ENCODE measurements around the gene SNRPD2. TPM values are rescaled to one million over a fixed set of nuclear protein-coding genes. Genes with fewer than 3 reads are reported as not detected.
"Not testable (repeated sequence)": the region's sequence is repeated elsewhere in the genome, so short reads cannot be mapped to it uniquely, and the experiment has no call there.

The SNRPD2 gene
- polyA plus RNA-seq, 3 donors, result 326 to 373 (median 358) TPM

DNA sequence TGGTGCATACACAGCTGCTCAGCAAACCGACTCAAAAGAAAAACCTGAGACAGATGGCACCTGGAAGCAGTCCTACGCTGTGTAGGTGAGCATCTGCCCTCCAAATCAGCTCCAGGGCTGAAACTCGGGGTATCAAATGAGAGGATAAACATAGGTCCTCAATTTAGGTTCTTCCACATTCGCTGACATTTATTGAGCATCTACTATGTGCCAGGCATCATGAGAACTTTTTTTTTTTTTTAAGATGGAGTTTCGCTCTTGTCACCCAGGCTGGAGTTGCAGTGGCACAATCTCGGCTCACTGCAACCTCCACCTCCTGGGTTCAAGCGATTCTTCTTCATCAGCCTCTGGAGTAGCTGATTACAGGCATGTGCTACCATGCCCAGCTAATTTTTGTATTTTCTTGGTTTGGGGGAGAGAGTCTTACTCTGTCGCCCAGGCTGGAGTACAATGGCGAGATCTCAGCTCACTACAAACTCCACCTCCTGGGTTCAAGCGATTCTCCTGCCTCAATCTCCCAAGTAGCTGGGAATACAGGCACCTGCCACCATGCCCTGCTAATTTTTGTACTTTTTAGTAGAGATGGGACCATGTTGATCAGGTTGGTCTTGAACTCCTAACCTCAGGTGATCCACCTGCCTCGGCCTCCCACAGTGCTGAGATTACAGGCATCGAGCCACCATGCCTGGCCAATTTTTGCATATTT lies 14.1 kb upstream of the SNRPD2 start:
- DNase-seq (ENCODE audit: low read depth in 3 of 3, low spot score in 2 of 3), result no peak

DNA sequence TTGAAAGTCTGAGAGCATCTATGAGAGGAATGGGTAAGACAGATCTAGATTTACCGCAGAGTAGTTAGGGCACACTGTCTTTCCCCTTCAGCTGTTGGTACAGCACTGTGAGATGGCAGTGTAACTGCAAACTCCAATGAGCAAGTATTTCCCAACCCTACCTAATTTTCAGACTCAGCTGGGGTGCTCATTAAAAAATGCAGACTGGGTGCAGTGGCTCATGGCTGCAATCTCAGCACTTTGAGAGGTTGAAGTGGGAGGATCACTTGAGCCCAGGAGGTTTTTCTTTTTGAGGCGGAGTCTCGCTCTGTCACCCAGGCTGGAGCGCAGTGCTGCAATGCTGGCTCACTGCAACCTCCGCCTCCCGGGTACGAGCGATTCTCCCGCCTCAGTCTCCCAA lies 13.4 kb upstream of the SNRPD2 start:
- DNase-seq (ENCODE audit: low read depth in 3 of 3, low spot score in 2 of 3), result no peak

DNA sequence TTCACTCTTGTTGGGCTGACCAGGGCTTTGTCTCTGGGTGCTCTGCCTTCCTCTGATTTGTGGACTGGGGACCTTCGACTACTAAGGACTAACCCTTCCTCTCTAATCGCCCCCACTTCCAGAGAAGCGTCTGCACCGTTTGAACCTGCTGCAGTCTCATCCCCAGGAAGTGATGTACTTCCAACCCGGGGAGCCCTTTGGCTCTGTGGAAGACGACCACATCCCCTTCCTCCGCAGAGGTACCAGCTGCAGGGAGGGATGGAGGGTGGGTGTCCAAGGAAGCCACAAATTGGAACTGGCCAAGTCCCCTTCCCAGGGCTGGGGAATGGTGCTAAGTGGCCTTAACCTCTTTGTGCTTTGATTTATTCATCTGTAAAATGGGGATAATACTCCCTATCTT lies 9.9 kb upstream of the SNRPD2 start:
- DNase-seq (ENCODE audit: low read depth in 3 of 3, low spot score in 2 of 3), result no peak

DNA sequence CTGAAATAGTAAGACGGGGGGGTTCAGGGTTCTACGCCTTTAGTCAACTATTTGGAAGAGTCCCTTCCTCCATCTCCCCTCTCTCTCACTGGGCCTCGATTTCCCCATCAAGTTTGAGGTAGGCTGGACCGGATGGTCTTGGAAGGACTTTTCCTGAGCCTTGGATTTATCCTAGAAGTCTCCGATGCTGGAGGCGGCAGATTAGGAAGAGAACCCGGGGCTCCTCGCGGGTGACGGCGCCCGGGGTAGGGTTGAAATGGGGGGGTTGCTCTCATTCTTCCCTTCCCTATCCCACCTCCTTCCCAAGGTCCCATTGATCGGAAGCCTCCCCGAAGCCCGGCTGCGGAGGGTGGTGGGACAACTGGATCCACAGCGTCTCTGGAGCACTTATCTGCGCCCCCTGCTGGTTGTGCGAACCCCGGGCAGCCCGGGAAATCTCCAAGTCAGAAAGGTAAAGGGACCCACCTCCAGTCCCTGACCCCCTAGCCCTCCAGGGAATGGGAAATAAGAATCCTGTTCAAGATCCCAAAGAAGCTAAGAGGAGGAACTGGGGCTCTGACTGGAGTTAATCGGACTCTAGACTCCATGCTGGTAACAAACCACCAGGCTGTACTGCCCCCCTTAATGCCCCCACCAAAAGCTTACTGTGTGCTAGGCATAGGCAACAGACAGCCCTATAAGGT lies 1.5 kb upstream of the SNRPD2 start:
- peak in 2 of 3 donors; percentile 38 to 56 for DNase-seq (ENCODE audit: low read depth in 3 of 3, low spot score in 2 of 3)

DNA sequence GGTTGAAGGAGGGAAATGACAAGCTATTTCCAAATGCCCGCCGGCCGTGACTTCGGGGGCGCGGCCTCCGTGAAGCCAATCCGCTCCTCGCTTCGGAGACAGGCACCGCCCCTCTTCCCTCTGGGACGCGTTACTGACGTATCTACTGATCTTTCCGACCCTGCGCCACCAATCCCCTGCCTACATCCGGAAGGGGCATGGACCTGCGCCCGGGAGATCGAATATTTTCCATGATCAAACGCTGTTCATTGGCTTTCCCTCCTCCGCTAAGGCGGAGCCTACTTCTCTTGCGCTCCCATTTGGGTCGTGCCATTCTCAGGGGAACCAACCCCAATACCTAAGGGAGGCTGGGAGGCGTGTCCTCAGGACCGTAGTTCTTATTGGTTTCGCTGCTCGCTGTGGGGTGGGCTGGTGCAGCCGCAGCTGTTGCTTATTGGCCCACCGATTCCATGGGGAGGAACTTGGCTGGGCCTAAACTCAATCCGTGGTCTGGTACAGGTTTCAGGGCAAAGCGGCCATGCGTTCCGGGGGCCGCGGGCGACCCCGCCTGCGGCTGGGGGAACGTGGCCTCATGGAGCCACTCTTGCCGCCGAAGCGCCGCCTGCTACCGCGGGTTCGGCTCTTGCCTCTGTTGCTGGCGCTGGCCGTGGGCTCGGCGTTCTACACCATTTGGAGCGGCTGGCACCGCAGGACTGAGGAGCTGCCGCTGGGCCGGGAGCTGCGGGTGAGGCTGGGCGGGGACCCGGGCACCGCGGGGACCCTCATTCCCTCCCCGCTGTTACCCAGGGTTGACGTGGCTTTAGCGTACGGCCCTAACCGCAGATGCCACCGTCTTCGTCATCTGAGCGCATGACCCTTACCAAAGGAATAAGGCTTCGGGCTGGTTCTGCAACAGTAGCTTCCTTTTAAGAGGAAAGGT lies 693 bp upstream of the SNRPD2 start, which contains the start of gene QPCTL:
Gene QPCTL (plus strand): TSS at position 480 of the 919 bp plus-strand sequence. CDS start 38 bp downstream, at position 518.
- DNase-seq (ENCODE audit: low read depth in 3 of 3, low spot score in 2 of 3), result peak; percentile 96 to 98 (median 97)

DNA sequence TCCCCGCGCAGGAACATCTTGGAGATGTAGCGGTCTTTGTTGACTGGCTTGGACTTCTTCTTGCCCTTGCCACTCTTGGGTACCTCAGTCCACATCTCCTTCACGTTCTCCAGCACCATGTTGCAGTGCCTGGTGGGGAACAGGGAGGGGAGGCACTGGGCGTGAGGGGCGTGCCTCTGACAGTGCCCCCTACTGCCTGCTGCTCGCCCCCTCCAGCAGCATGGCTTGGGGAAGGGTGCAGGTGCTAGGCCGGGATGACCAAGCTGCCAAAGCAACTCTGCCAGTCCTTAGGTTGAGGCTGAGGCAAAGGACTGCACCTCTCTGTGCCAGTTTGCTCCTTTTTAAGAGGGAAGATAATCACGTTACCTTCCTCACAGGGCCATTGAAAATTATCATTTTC lies 4.2 kb downstream of the SNRPD2 start:
- DNase-seq (ENCODE audit: low read depth in 3 of 3, low spot score in 2 of 3), result no peak

DNA sequence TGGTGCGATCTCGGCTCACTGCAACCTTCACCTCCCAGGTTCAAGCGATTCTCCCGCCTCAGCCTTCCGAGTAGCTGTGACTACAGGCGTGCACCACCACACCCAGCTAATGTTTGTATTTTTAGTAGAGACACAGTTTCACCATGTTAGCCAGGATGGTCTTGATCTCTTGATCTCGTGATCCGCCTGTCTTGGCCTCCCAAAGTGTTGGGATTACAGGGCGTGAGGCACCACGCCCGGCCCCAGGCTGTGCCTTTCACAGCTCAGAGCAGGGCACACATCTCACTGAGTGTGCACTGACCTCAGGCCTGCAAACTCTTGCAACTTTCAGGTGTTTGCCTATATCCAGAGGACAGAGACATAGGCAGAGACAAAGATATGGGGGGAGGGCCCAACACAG lies 6.7 kb downstream of the SNRPD2 start:
- DNase-seq (ENCODE audit: low read depth in 3 of 3, low spot score in 2 of 3), result not testable (repeated sequence)

DNA sequence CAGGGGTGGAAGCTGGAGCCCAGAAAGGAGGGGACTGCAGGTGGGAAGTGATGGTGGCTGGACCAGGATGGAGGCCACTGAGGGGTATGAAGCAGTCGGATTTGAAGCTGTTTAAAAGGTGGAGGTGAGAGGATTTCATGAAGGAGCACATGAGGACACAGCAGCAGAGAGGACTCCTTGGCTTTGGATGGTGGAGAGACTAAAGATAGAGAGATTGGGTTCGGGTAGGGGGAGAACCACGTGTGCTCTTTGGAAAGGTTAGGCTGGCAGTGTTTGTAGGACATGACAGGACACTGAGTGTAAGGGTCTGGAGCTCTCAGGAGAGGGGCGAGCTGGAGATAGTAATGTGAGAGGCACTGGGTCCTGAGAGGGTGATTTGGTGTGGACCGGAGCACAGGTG lies 8.8 kb downstream of the SNRPD2 start:
- no peak for DNase-seq (ENCODE audit: low read depth in 3 of 3, low spot score in 2 of 3)

DNA sequence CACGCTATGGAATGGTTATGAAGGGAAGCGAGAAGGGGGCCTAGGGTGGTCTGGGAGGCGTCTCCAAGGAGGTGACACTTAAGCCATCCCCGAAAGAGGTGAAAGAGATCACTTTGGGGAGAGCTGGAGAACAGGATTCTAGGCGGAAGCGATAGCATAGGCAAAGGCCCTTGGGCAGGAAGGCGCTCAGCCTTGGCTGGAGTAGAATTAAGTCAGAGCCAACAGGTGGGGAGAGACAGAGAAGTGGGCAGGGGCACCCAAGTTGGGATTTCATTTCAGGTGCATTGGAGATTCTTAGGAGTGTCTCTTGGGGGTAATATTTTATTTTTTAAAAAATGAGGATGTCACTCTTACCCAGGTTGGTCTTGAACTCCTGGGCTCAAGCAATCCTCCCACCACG lies 9.6 kb downstream of the SNRPD2 start:
- DNase-seq (ENCODE audit: low read depth in 3 of 3, low spot score in 2 of 3), result no peak

DNA sequence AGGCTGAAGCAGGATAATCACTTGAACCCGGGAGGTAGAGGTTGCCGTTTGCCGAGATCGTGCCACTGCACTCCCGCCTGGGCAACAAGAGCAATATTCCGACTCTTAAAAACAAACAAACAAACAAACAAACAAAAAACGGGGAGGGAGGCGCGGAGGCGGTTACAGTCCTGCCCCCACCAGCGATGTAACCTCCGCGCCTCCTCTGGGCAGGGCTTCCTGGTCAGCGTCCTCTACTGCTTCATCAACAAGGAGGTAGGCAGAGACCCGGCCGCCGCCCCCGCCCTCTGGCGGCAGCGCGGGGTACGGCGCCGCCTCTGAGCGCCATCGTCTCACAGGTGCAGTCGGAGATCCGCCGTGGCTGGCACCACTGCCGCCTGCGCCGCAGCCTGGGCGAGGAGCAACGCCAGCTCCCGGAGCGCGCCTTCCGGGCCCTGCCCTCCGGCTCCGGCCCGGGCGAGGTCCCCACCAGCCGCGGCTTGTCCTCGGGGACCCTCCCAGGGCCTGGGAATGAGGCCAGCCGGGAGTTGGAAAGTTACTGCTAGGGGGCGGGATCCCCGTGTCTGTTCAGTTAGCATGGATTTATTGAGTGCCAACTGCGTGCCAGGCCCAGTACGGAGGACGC lies 10.2 kb downstream of the SNRPD2 start:
- no peak for DNase-seq (ENCODE audit: low read depth in 3 of 3, low spot score in 2 of 3)

DNA sequence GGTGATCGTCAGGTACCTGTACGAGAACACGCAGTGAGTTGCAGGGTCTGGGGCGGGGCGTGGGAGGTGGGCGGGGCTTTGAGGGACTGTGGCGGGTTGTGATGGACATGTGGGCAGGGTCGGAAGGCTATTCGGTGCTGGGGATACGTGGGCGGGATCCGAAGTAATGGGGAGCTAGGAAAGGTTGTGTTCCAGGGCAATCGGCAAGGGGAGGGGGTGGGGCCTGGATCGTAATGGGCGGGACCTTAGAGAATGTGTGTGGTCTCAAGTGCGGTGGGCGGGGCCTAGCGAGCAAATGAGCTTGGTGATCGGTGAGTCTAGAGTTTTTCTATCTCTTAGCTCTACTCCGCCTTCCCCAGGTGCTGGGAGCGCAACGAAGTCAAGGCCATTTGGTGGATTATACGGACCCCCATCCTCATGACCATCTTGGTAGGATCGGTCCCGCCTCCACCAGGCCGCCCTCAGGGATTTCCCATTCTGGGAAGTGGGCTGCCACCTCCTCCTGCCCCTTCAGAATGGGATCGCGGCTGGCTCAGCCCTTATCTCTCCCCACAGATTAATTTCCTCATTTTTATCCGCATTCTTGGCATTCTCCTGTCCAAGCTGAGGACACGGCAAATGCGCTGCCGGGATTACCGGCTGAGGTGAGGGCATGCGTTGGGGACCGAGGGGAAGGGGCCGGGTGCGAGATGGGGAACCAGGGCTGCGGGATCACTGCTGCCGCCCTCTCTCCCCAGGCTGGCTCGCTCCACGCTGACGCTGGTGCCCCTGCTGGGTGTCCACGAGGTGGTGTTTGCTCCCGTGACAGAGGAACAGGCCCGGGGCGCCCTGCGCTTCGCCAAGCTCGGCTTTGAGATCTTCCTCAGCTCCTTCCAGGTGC lies 14.2 kb downstream of the SNRPD2 start:
- no peak for DNase-seq (ENCODE audit: low read depth in 3 of 3, low spot score in 2 of 3)

DNA sequence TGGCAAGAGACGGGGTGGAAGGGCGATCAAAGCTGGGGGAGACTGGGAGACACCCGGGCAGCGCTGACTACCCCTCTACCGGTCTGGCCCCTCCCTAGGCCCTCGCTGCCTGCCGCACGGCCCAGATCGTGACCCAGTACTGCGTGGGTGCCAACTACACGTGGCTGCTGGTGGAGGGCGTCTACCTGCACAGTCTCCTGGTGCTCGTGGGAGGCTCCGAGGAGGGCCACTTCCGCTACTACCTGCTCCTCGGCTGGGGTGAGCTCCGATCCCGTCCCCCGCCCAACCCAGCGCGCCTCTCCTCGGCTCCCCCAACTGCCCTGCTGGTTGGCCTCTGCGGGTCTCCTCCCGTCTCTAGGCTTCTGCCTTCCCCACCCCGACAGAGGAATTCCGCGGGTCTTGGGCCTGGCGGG lies 14.9 kb downstream of the SNRPD2 start:
- DNase-seq (ENCODE audit: low read depth in 3 of 3, low spot score in 2 of 3), result no peak

DNA sequence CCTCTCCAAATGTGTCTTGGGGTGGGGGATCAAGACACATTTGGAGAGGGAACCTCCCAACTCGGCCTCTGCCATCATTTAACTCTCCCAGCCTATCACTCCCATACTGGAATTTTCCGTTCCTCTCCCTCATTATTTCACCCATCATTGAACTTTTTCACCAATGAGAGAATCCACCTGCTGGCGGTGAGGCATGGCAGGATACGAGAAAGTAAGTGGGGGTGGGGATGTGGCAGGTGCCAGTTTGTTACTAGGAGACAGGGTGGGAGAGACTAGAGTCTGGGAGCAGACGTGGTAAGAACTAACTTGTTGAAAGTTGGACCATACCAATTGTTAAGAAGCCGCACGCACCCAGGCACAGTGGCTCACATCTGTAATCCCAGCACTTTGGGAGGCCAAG lies 16.8 kb downstream of the SNRPD2 start:
- no peak for DNase-seq (ENCODE audit: low read depth in 3 of 3, low spot score in 2 of 3)

DNA sequence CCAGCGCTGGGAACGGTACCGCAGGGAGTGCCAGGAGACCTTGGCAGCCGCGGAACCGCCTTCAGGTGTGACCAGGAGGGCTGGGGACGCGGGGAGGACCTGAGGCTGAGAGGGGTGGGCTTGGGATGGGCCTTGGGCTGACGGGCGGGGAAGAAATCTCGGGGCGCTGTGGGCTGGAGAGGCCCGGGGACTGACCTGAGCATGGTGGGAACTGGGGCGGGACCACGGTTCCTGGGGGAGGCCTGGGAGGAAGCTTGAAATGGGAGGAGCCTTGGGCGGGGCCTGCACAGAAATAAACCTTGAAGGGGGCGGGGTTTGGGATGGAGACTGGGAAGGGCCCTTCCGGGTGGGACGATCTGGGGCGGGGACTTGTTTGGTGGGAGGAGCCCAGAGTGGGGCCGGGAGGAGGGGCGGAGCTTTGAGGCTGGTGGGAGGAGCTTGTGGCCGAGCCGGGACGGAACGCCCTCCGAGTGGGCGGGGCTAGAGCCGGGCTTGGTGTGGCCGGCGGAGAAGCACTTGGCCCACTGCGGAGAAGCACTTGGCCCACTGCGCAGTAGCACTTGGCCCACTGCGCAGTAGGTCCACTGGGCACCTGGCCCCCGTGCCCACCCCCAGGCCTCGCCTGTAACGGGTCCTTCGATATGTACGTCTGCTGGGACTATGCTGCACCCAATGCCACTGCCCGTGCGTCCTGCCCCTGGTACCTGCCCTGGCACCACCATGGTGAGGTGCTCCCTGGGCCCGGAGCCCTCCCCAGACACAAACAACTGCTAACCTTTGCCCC lies 20.9 kb downstream of the SNRPD2 start:
- no peak for DNase-seq (ENCODE audit: low read depth in 3 of 3, low spot score in 2 of 3)

DNA sequence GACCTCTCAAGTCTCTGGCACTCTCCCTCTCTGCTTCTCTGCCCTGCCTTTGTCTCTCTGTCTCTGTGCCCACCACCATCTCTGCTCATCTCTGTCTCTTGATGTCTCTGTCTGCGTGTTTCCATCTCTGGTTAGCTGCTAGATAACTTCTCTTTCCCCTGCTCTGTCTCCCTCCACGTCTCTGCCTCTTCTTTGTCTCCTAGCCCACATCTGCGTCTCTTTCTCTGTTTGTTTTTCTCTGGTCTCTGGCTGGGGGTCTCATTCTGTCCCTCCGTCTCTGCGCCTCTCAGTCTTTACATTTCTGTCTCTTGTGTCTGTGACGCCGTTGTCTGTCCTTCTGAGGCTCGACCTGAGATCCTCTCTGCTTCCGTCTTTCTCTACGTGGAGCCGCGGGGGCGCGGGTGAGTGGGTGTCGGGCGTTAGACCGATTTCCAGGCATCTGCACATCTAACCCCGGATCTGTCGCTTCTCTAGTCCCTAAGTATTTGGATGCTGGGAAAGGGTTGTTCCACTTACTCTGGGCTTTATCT lies 23.3 kb downstream of the SNRPD2 start:
- no peak for DNase-seq (ENCODE audit: low read depth in 3 of 3, low spot score in 2 of 3)

DNA sequence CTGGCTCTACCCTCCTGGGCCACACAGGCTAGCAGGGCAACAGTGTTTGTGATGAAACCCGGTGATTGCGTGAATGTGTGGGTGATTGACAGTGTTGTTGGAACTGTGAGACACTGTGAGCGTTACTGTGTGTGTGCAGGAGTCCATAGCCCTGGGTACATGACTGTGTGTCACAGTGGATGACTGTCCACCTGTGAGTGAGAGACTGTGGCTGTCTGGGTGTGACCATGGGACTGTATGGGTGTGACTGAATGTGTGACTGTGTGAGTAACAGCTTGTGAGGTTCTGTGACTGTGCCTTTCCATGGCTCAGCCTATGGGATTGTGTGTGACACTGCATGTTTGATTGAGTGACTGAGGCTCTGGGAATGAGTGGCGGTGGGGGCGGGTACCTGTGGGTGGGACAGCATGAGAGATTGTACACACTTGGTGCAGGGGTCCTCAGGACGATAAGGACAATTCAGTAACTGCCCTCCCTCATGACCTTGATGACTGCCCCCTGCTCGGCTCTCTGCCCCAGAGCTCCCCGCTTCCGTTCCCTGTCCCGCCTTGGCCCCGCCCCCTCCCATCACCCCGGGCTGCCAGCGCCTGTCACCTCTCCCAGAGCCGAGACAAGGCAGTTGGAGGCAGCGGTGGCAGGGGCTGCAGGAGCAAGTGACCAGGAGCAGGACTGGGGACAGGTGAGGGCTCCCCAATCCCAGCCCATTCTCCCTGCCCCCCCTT lies 24.0 kb downstream of the SNRPD2 start, which contains the start of gene GIPR:
Gene GIPR (plus strand): TSS at position 602 of the 722 bp plus-strand sequence. CDS start 1,300 bp downstream, outside the sequence.
- no peak for DNase-seq (ENCODE audit: low read depth in 3 of 3, low spot score in 2 of 3)

DNA sequence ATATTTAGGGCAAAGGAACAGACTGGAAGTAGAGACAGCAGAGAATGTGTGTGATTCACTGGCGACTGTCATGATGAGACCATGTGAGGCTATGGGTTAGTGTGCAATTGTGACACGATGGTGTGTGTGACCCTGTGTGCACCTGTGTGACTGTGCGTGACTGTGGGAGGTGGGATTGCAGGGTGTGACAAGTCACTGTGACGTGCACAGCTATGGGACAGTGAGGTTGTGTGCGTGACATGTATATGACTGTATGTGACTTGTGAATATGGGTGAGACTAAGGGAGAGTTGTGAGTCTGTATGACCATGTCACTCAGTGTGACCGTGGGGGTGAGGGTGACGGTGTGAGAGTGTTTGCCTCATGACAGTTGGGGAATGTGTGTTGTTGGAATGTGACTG lies 27.2 kb downstream of the SNRPD2 start:
- no peak for DNase-seq (ENCODE audit: low read depth in 3 of 3, low spot score in 2 of 3)

DNA sequence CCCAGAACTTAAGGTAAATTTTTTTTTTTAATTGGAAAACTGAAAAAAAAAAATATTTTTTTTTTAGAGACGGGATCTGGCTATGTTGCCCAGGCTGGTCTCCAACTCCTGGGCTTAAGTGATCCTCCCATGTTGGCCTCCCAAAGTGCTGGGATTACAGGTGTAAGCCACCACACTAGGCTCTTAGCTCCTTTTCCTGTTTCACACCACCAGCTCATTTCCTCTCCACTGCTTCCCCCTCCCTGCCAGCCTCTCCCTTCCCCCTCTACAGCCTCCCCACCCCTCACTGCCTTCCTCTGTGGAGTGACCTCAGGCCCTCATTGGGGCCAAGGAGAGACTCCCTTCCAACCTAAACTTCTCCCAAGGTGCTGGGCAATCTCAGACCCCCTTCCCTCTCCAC lies 28.0 kb downstream of the SNRPD2 start:
- DNase-seq (ENCODE audit: low read depth in 3 of 3, low spot score in 2 of 3), result no peak

Measured in right renal cortex interstitium (tissue), 3 donors.